ENCODE data around the gene USP44.

Gene USP44

GRCh38 chr12:95516757-95517156 lies 34.5 kb downstream of the USP44 start:
- no peak overlapping the region for H3K9ac ChIP-seq
- H3K27ac ChIP-seq, result no peak overlapping the region
- no peak overlapping the region for H2AFZ ChIP-seq
- no peaks in the 10 kb centered on the region for H3K79me2 ChIP-seq
- H3K4me3 ChIP-seq (ENCODE audit: low read depth, low read length), result no peak overlapping the region
- no peak overlapping the region for H3K4me2 ChIP-seq (ENCODE audit: low read length)
- TF ChIP-seq CTCF (IDR thresholded peaks at IDR 0.05), result no peak
- H3K36me3 ChIP-seq (ENCODE audit: control insufficient read depth, insufficient read depth, low read length), result no peaks in the 10 kb centered on the region
- H3K9me3 ChIP-seq (ENCODE audit: control insufficient read depth, low read length), result no peaks in the 10 kb centered on the region
- H3K4me1 ChIP-seq, result no peaks in the 10 kb centered on the region
- no peaks in the 10 kb centered on the region for H3K27me3 ChIP-seq (ENCODE audit: control insufficient read depth, insufficient read depth, low read length)

GRCh38 chr12:95515197-95515596 lies 36.1 kb downstream of the USP44 start:
- Histone ChIP-seq H3K4me1 (no peaks in the 10 kb centered on the region), H3K36me3 (ENCODE audit: control insufficient read depth, insufficient read depth, low read length) (no peaks in the 10 kb centered on the region), H3K27ac (no peak overlapping the region), H3K9ac (no peak overlapping the region), H3K79me2 (no peaks in the 10 kb centered on the region), H2AFZ (no peak overlapping the region), H3K4me2 (ENCODE audit: low read length) (no peak overlapping the region), H3K27me3 (ENCODE audit: control insufficient read depth, insufficient read depth, low read length) (no peaks in the 10 kb centered on the region), H3K9me3 (ENCODE audit: control insufficient read depth, low read length) (no peaks in the 10 kb centered on the region), H3K4me3 (ENCODE audit: low read depth, low read length) (no peak overlapping the region)
- TF ChIP-seq CTCF (IDR thresholded peaks at IDR 0.05), result no peak

- no peaks in the 10 kb centered on the region for H3K27me3 ChIP-seq (ENCODE audit: control insufficient read depth, insufficient read depth, low read length)
- H3K4me1 ChIP-seq, result no peaks in the 10 kb centered on the region
- H3K9me3 ChIP-seq (ENCODE audit: control insufficient read depth, low read length), result no peaks in the 10 kb centered on the region
- H3K36me3 ChIP-seq (ENCODE audit: control insufficient read depth, insufficient read depth, low read length), result no peaks in the 10 kb centered on the region
- peaks cover 2% of the 10 kb centered on the region for H3K79me2 ChIP-seq
- no peak overlapping the region for H3K4me3 ChIP-seq (ENCODE audit: low read depth, low read length)
- no peak overlapping the region for H3K4me2 ChIP-seq (ENCODE audit: low read length)
- TF ChIP-seq CTCF (IDR thresholded peaks at IDR 0.05), result no peak
- H3K9ac ChIP-seq, result no peak overlapping the region
- no peak overlapping the region for H2AFZ ChIP-seq
- no peak overlapping the region for H3K27ac ChIP-seq
Observed at GRCh38 chr12:95513599-95513998, 37.7 kb downstream of the USP44 start.

GRCh38 chr12:95511977-95512376 lies 39.3 kb downstream of the USP44 start:
- H3K4me1 ChIP-seq, result no peaks in the 10 kb centered on the region
- H3K36me3 ChIP-seq (ENCODE audit: control insufficient read depth, insufficient read depth, low read length), result no peaks in the 10 kb centered on the region
- H3K79me2 ChIP-seq, result peaks cover 3% of the 10 kb centered on the region
- H3K9ac ChIP-seq, result no peak overlapping the region
- H3K4me2 ChIP-seq (ENCODE audit: low read length), result no peak overlapping the region
- no peak overlapping the region for H3K4me3 ChIP-seq (ENCODE audit: low read depth, low read length)
- no peak overlapping the region for H3K27ac ChIP-seq
- no peaks in the 10 kb centered on the region for H3K9me3 ChIP-seq (ENCODE audit: control insufficient read depth, low read length)
- no peaks in the 10 kb centered on the region for H3K27me3 ChIP-seq (ENCODE audit: control insufficient read depth, insufficient read depth, low read length)
- no peak overlapping the region for H2AFZ ChIP-seq
- TF ChIP-seq CTCF (IDR thresholded peaks at IDR 0.05), result no peak

GRCh38 chr12:95509300-95509699 lies 42.0 kb downstream of the USP44 start:
- no peak for TF ChIP-seq CTCF (IDR thresholded peaks at IDR 0.05)
- no peaks in the 10 kb centered on the region for H3K27me3 ChIP-seq (ENCODE audit: control insufficient read depth, insufficient read depth, low read length)
- H3K79me2 ChIP-seq, result peaks cover 3% of the 10 kb centered on the region
- no peak overlapping the region for H3K9ac ChIP-seq
- no peak overlapping the region for H3K4me2 ChIP-seq (ENCODE audit: low read length)
- no peak overlapping the region for H3K4me3 ChIP-seq (ENCODE audit: low read depth, low read length)
- no peak overlapping the region for H3K27ac ChIP-seq
- no peak overlapping the region for H2AFZ ChIP-seq
- no peaks in the 10 kb centered on the region for H3K9me3 ChIP-seq (ENCODE audit: control insufficient read depth, low read length)
- no peaks in the 10 kb centered on the region for H3K4me1 ChIP-seq
- H3K36me3 ChIP-seq (ENCODE audit: control insufficient read depth, insufficient read depth, low read length), result no peaks in the 10 kb centered on the region
